Hepatocyte (in vitro differentiated cells): ENCODE measurements around the gene NDUFAF4. TPM values are rescaled to one million over a fixed set of nuclear protein-coding genes. Genes with fewer than 3 reads are reported as not detected.
"Not testable (repeated sequence)": the region's sequence is repeated elsewhere in the genome, so short reads cannot be mapped to it uniquely, and the experiment has no call there.

Experiments used
- DNase-seq: peaks from one replicate; pipeline ENCODE4 v3.0.0-alpha.2; 2016; ENCODE audit warnings: low spot score
- H2AFZ ChIP-seq: fragments of 200-600 bp; sonication (generic); 2 replicates; pipeline ENCODE4 v1.6.0; 2016; ENCODE audit warnings: antibody characterized with exemption, mild to moderate bottlenecking
- H3K27ac ChIP-seq: fragments of 200-600 bp; sonication (generic); 2 replicates; pipeline ENCODE4 v1.5.1; 2016; ENCODE audit warnings: mild to moderate bottlenecking
- H3K27me3 ChIP-seq: fragments of 200-600 bp; sonication (generic); 2 replicates; pipeline ENCODE4 v1.6.1; 2016
- H3K36me3 ChIP-seq: fragments of 200-600 bp; sonication (generic); replicated peaks from 2 replicates; pipeline ENCODE4 v1.5.1; 2016; ENCODE audit warnings: low read depth; ENCODE audit not compliant: insufficient read depth
- H3K4me1 ChIP-seq: fragments of 200-600 bp; sonication (generic); 2 replicates; pipeline ENCODE4 v1.5.1; 2016; ENCODE audit warnings: mild to moderate bottlenecking, moderate library complexity; ENCODE audit not compliant: insufficient read depth
- H3K4me2 ChIP-seq: fragments of 200-600 bp; sonication (generic); 2 replicates; pipeline ENCODE4 v1.6.0; 2016
- H3K4me3 ChIP-seq: fragments of 200-600 bp; sonication (generic); 2 replicates; pipeline ENCODE4 v1.5.1; 2016; ENCODE audit warnings: mild to moderate bottlenecking
- H3K79me2 ChIP-seq: fragments of 200-600 bp; sonication (generic); 2 replicates; pipeline ENCODE4 v1.6.0; 2017; ENCODE audit warnings: mild to moderate bottlenecking
- H3K9me2 ChIP-seq: fragments of 200-600 bp; sonication (generic); replicated peaks from 2 replicates; pipeline ENCODE4 v1.6.0; 2017; ENCODE audit warnings: mild to moderate bottlenecking; ENCODE audit not compliant: insufficient read depth
- H3K9me3 ChIP-seq: fragments of 200-600 bp; sonication (generic); 2 replicates; pipeline ENCODE4 v1.5.1; 2016; ENCODE audit warnings: low read depth, mild to moderate bottlenecking
- H4K20me1 ChIP-seq: fragments of 200-600 bp; sonication (generic); 2 replicates; pipeline ENCODE4 v1.6.0; 2016; ENCODE audit warnings: mild to moderate bottlenecking; ENCODE audit not compliant: insufficient read depth, poor library complexity, severe bottlenecking
- CTCF ChIP-seq: fragments of 200-600 bp; sonication (generic); IDR thresholded peaks from 2 replicates; pipeline ENCODE4 v1.5.1; 2016; ENCODE audit warnings: antibody characterized with exemption, mild to moderate bottlenecking; ENCODE audit not compliant: poor library complexity
- EZH2 ChIP-seq: fragments of 200-600 bp; sonication (generic); IDR thresholded peaks from 2 replicates; pipeline ENCODE4 v1.6.1; 2016; ENCODE audit warnings: antibody characterized with exemption, mild to moderate bottlenecking, borderline replicate concordance
- EZH2phosphoT487 ChIP-seq: fragments of 200-600 bp; sonication (generic); IDR thresholded peaks from one replicate; pipeline ENCODE4 v1.6.1; 2018; ENCODE audit warnings: antibody characterized with exemption, mild to moderate bottlenecking, low read depth, moderate library complexity; ENCODE audit not compliant: unreplicated experiment, severe bottlenecking
- WGBS: methylation state at CpG from one replicate; pipeline ENCODE4 v1.1.6; 2016; ENCODE audit warnings: low lambda C conversion rate; ENCODE audit errors: missing lambda C conversion rate; 5-methylcytosine and 5-hydroxymethylcytosine counted together
- polyA plus RNA-seq: library from polyadenylated mRNA; unstranded; fragments of >200 nt; fragmentation: Nextera tagmentation; extraction: Ambion mirVana; gene quantifications from 2 replicates; pipeline ENCODE4 v1.2.1, GENCODE V29; 2016
- total RNA-seq: library from RNA; depleted of rRNA; stranded (reverse); fragments of >200 nt; gene quantifications from 2 replicates; pipeline ENCODE4 v1.2.3, GENCODE V29; 2014

Gene NDUFAF4
- total and polyA plus RNA-seq, 2 experiments from 2014 or later: 39.1 to 62.4 TPM

- Histone ChIP-seq H3K9me2 (no peaks in the 10 kb centered on the region), H3K27ac (no peak overlapping the region), H3K36me3 (no peaks in the 10 kb centered on the region), H3K79me2 (peaks cover 6% of the 10 kb centered on the region), H3K4me1 (no peaks in the 10 kb centered on the region), H3K27me3 (no peaks in the 10 kb centered on the region), H3K9me3 (no peaks in the 10 kb centered on the region), H2AFZ (no peak overlapping the region), H3K4me2 (no peak overlapping the region), H3K4me3 (no peak overlapping the region), H4K20me1 (no peaks in the 10 kb centered on the region)
- TF ChIP-seq EZH2phosphoT487 (no peak), EZH2 (no peak), CTCF (no peak)
- 81% methylated on average over 5 of the region's 5 CpGs for WGBS
- DNase-seq: no peak
These were observed 8.9 kb downstream of the NDUFAF4 start for GRCh38 chr6:96888745-96889144.

GRCh38 chr6:96886519-96886918 lies 11.2 kb downstream of the NDUFAF4 start:
- Histone ChIP-seq H2AFZ (no peak overlapping the region), H3K4me1 (no peaks in the 10 kb centered on the region), H3K9me2 (no peaks in the 10 kb centered on the region), H3K36me3 (no peaks in the 10 kb centered on the region), H3K4me3 (no peak overlapping the region), H3K79me2 (no peaks in the 10 kb centered on the region), H3K9me3 (no peaks in the 10 kb centered on the region), H3K27me3 (no peaks in the 10 kb centered on the region), H3K27ac (no peak overlapping the region), H3K4me2 (no peak overlapping the region), H4K20me1 (no peaks in the 10 kb centered on the region)
- TF ChIP-seq CTCF: no peak
- no peak for DNase-seq
- 95% methylated on average over 1 of the region's 1 CpG for WGBS

- peak overlapping the region; percentile 52 for H3K4me2 ChIP-seq
- not testable (repeated sequence) for H3K9me3 ChIP-seq, H4K20me1 ChIP-seq, H3K36me3 ChIP-seq, DNase-seq, H3K4me1 ChIP-seq, H3K4me3 ChIP-seq, H2AFZ ChIP-seq, H3K27ac ChIP-seq, H3K9me2 ChIP-seq, H3K79me2 ChIP-seq, H3K27me3 ChIP-seq
- 68% methylated on average over 5 of the region's 5 CpGs for WGBS
These were observed 12.5 kb downstream of the NDUFAF4 start for GRCh38 chr6:96885187-96885631.

- H3K27me3 ChIP-seq: no peaks in the 10 kb centered on the region
- H3K9me2 ChIP-seq: no peaks in the 10 kb centered on the region
- peak overlapping the region; percentile 71 for H3K27ac ChIP-seq
- H3K4me1 ChIP-seq: peaks cover 3% of the 10 kb centered on the region
- no peaks in the 10 kb centered on the region for H3K9me3 ChIP-seq
- H3K4me3 ChIP-seq: no peak overlapping the region
- no peaks in the 10 kb centered on the region for H3K36me3 ChIP-seq
- DNase-seq: no peak
- no peak for TF ChIP-seq CTCF
- no peak for TF ChIP-seq EZH2phosphoT487
- TF ChIP-seq EZH2: no peak
- no peak overlapping the region for H2AFZ ChIP-seq
- no peaks in the 10 kb centered on the region for H4K20me1 ChIP-seq
- no peaks in the 10 kb centered on the region for H3K79me2 ChIP-seq
- peak overlapping the region; percentile 32 for H3K4me2 ChIP-seq
These were observed 19.5 kb downstream of the NDUFAF4 start for GRCh38 chr6:96878143-96878542.
